ENCODE data around the gene APMAP. TPM values are rescaled to one million over a fixed set of nuclear protein-coding genes. Genes with fewer than 3 reads are reported as not detected.

The APMAP gene
- total RNA-seq, 1 donor from 2014 or later, result 95.2 TPM

GRCh38 chr20:24963672-24964505, 28.7 kb downstream of the APMAP start:
- Mint-ChIP-seq H3K27ac (ENCODE audit: unreplicated experiment) (no peak overlapping the region), H3K4me3 (ENCODE audit: unreplicated experiment) (no peak overlapping the region), H3K36me3 (ENCODE audit: low read depth, unreplicated experiment) (peaks cover 31% of the 10 kb centered on the region), H3K4me1 (ENCODE audit: unreplicated experiment) (no peaks in the 10 kb centered on the region), H3K27me3 (ENCODE audit: unreplicated experiment) (no peaks in the 10 kb centered on the region), H3K9me3 (ENCODE audit: unreplicated experiment) (no peaks in the 10 kb centered on the region)
- no peak for DNase-seq (ENCODE audit: low spot score)
- no peak for TF ChIP-seq CTCF (IDR thresholded peaks at IDR 0.05; ENCODE audit: unreplicated experiment)

- Mint-ChIP-seq H3K4me3 (ENCODE audit: unreplicated experiment) (peak overlapping the region; percentile 63), H3K36me3 (ENCODE audit: low read depth, unreplicated experiment) (peaks cover 23% of the 10 kb centered on the region), H3K27ac (ENCODE audit: unreplicated experiment) (no peak overlapping the region), H3K9me3 (ENCODE audit: unreplicated experiment) (no peaks in the 10 kb centered on the region), H3K4me1 (ENCODE audit: unreplicated experiment) (no peaks in the 10 kb centered on the region), H3K27me3 (ENCODE audit: unreplicated experiment) (no peaks in the 10 kb centered on the region)
- TF ChIP-seq CTCF (IDR thresholded peaks at IDR 0.05; ENCODE audit: unreplicated experiment), result no peak
- no peak for DNase-seq (ENCODE audit: low spot score)
Observed at GRCh38 chr20:24962510-24962909, 30.0 kb downstream of the APMAP start.

- Mint-ChIP-seq H3K4me1 (ENCODE audit: unreplicated experiment) (no peaks in the 10 kb centered on the region), H3K36me3 (ENCODE audit: low read depth, unreplicated experiment) (peaks cover 19% of the 10 kb centered on the region), H3K27ac (ENCODE audit: unreplicated experiment) (no peak overlapping the region), H3K4me3 (ENCODE audit: unreplicated experiment) (peak overlapping the region; percentile 63), H3K9me3 (ENCODE audit: unreplicated experiment) (no peaks in the 10 kb centered on the region), H3K27me3 (ENCODE audit: unreplicated experiment) (no peaks in the 10 kb centered on the region)
- no peak for TF ChIP-seq CTCF (IDR thresholded peaks at IDR 0.05; ENCODE audit: unreplicated experiment)
- no peak for DNase-seq (ENCODE audit: low spot score)
Observed at GRCh38 chr20:24962182-24962492, 30.4 kb downstream of the APMAP start.

GRCh38 chr20:24961384-24962181, 31.0 kb downstream of the APMAP start:
- Mint-ChIP-seq H3K9me3 (ENCODE audit: unreplicated experiment) (no peaks in the 10 kb centered on the region), H3K4me1 (ENCODE audit: unreplicated experiment) (no peaks in the 10 kb centered on the region), H3K27ac (ENCODE audit: unreplicated experiment) (no peak overlapping the region), H3K27me3 (ENCODE audit: unreplicated experiment) (no peaks in the 10 kb centered on the region), H3K36me3 (ENCODE audit: low read depth, unreplicated experiment) (peaks cover 19% of the 10 kb centered on the region), H3K4me3 (ENCODE audit: unreplicated experiment) (no peak overlapping the region)
- no peak for DNase-seq (ENCODE audit: low spot score)
- no peak for TF ChIP-seq CTCF (IDR thresholded peaks at IDR 0.05; ENCODE audit: unreplicated experiment)

GRCh38 chr20:24960861-24961260, 31.7 kb downstream of the APMAP start:
- H3K27me3 Mint-ChIP-seq (ENCODE audit: unreplicated experiment), result no peaks in the 10 kb centered on the region

More at GRCh38 chr20:24960861-24961260, 31.7 kb downstream of the APMAP start:
- DNase-seq (ENCODE audit: low spot score), result no peak
- Mint-ChIP-seq H3K4me1 (ENCODE audit: unreplicated experiment) (no peaks in the 10 kb centered on the region), H3K9me3 (ENCODE audit: unreplicated experiment) (no peaks in the 10 kb centered on the region), H3K4me3 (ENCODE audit: unreplicated experiment) (no peak overlapping the region), H3K36me3 (ENCODE audit: low read depth, unreplicated experiment) (peaks cover 16% of the 10 kb centered on the region), H3K27ac (ENCODE audit: unreplicated experiment) (no peak overlapping the region)
- no peak for TF ChIP-seq CTCF (IDR thresholded peaks at IDR 0.05; ENCODE audit: unreplicated experiment)
